GM21737 (cell line): ENCODE results near the gene HCST.
"Not testable (repeated sequence)": the region's sequence is repeated elsewhere in the genome, so short reads cannot be mapped to it uniquely, and the experiment has no call there.

Experiments
- ATAC-seq: cut with Tn5 transposase; IDR thresholded peaks from one replicate; pipeline ENCODE4 v1.9.1; 2021; ENCODE audit warnings: mild to moderate bottlenecking, moderate library complexity; ENCODE audit not compliant: unreplicated experiment

Gene HCST

DNA sequence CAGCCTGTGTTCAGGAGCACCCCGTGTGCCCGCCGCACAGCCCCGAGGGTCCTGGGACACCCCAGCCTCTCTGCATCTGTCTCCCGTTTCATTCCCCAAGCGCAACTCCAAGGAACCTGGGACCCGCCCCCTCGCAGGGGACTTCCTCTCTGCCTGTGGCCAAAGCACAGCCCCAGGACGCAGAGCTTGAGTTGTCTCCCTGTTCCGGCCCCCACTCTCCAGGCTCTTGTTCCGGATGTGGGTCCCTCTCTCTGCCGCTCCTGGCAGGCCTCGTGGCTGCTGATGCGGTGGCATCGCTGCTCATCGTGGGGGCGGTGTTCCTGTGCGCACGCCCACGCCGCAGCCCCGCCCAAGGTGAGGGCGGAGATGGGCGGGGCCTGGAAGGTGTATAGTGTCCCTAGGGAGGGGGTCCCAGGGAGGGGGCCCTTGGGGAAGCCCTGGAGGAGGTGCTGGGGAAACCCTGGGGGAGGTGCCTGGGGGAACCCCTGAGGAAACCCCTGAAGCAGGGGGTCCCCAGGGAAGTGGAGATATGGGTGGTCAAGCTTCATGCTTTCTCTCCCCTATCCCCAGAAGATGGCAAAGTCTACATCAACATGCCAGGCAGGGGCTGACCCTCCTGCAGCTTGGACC is 1.3 kb downstream of the HCST start:
- peak; percentile 38 for ATAC-seq

DNA sequence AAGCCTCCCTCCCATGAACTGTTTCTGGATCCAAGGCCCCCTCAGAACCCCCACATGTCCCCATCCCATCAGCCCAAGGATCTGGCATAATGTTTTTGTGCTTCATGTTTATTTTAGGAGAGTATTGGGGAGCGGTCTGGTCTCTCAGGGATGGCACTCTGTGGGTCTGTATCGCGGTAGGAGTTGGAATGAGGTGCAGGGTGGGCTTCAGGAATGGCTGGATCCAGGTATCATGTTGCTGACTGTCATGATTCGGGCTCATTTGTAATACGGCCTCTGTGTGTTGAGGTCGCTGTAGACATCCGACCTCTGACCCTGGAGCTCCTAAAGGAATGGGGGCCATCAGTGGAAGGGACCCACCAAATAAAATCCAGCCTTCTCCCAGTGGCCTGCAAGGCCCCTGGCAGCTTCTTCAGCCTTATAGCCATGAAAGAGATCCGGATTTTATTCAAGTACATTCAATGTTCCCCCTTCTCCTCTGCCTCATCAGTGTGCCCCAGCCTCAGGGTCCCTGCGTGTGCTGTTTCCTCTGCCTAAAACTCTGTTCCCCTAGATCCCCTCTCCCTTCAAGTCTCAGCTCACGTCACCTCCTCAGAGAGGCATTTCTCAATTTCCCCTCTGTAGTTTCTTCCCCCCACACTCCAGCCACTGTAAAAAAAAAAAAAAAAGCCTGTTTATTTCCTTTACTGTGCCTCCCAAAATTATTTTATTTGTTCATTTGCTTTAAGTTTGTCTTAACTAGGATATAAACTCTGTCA is 2.2 kb downstream of the HCST start:
- no peak for ATAC-seq

- no peak for ATAC-seq
Observed at GRCh38 chr19:35905178-35905727, 2.9 kb downstream of the HCST start.

- no peak for ATAC-seq
Observed at GRCh38 chr19:35907377-35907745, 5.0 kb downstream of the HCST start.

DNA sequence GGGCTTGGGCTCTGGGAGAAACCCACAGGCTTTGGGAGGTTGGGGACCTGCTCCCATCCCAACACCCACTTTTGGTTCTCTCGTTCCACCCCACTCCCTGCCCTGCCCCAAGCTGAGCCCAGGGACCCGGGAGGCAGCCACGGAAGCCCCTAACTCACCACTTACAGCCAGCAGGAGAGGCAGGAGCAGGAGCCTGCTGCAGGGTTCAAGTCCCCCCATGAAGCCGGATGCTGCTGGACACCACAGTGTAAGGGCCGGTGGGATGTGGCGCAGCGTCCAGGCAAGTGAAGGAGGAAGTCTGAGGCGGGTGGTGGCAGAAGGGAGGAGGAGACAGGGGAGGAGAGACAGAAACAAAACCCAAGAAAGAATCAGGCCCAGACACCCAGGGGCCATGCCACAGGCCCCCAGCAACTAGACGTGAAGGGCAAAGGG is 5.7 kb downstream of the HCST start, which contains the start of gene TYROBP:
Gene TYROBP, minus strand, starts transcription at position 286 of the 432 bp plus-strand sequence. Its CDS starts 67 bp downstream, at position 219.
- no peak for ATAC-seq

DNA sequence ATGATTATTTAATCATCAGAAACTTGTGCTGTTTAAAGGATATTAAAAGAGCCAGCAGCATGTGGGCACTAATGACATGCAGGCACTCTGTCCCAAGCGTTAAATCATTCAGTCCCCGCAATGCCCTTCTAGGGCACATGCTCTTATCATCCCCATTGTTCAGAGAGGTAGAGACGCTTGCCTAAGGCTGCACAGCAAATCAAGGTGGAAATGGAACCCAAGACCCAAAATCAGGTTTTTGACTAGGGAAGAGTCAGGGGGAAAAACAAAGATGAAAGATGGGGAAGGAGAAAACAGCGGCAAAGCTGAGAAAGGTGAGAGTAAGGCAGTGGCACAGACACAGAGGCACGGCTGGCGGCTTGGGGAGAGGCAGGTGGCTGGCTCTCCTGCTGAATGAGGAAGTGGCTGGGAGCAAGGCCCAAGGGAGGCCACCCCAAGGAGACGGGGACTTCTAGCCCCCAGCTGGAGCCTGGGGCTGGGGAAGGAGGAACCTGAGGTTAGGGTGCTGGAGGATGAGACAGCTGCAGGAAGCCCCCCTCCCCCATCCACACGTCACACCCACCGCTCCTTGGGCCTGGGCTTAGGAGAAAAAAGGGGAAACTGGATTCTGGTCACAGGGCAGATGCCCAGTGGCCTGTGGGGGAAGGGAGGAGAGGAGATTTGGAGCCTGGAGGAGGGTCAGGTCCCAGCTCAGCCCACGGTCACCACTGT is 6.8 kb downstream of the HCST start:
- peak; percentile 45 for ATAC-seq

DNA sequence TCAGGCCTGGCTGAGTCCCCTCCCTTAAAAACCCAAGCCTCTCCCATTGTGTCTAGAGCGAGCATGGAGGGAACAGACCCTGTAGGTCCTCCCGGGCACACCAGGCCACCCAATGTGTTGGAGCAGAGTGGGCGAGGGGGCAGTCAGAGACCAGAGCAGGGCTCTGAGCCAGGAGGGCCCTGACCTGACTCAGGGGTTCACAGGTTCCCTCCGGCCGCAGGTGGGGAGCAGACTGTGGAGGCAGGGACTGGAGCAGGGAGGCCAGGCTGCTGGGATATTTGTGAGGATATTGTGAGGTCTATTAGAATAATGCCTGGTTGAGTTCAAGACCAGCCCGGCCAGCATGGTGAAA is 7.3 kb downstream of the HCST start:
- no peak for ATAC-seq

GRCh38 chr19:35910355-35910754 is 8.0 kb downstream of the HCST start:
- not testable (repeated sequence) for ATAC-seq

DNA sequence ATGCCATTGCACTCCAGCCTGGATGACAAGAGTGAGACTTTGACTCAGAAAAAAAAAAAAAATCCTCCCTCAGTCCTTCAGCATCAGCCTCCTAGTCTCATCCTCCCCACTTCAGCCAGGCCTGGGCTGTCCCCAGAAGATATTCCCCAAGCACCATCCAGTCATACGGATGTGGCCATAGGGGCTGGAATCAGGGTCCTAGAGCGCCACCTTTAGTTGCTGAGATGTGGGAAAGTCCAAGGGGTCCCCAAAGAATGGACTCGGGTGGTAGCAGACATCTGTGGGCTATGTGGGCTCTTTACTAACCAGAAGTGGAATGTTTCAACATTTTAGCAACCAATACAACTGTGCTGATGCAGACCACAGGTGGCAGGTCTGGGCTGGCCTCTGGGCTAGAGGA is 8.8 kb downstream of the HCST start:
- ATAC-seq: no peak

DNA sequence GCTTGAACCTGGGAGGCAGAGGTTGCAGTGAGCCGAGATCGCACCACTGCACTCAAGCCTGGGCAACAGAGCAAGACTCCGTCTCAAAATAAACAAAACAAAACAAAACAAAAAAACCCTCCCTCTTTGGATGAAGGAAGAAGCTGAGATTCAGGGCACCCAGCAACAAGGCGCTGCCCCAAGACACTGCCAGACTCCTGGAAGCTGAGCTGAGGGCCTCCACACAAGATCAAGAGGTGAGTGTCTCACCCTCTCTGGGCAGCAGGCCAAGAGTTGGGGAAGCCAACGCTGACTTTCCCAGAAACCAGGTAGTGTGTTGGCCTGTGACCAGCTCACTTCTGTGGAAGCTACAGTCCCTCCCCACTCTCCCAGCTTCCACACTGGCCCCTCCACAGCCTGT is 9.5 kb downstream of the HCST start:
- no peak for ATAC-seq

DNA sequence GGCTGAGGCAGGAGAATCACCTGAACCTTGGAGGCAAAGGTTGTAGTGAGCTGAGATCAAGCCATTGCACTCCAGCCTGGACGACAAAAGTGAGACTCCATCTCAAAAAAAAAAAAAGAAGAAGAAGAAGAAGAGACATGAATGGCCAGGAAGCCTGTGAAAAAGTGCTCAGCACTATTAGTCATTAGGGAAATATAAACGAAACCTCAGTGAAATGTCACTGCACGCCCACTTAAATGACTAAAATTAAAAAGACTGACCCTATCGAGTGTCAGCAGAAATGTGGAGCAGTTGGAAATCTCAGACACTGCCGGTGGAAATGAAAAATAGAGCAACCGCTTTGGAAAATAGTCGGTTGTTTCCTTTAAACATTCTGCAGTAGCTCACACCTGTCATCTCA is 11.3 kb downstream of the HCST start:
- ATAC-seq: no peak

- no peak for ATAC-seq
Observed at GRCh38 chr19:35915443-35915842, 13.1 kb downstream of the HCST start.

GRCh38 chr19:35919306-35919705 is 17.0 kb downstream of the HCST start:
- ATAC-seq: no peak

DNA sequence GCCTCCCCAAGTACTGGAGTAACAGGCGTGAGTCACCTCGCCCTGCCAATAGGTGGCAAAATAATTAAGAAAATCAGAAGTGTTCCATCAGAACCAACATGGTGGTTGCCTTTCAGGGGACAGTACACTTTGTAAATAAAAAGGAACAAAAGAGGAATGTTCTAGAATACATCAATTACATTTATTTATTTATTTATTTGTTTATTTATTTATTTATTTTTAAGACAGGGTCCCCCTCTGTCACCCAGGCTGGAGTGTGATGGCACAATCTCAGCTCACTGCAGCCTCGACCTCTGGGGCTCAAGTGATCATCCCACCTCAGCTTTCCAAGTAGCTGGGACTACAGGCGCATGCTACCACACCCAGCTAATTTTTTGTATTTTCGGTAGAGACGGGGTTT is 18.7 kb downstream of the HCST start:
- ATAC-seq: no peak

- no peak for ATAC-seq
Observed at GRCh38 chr19:35925501-35925900, 23.2 kb downstream of the HCST start.

DNA sequence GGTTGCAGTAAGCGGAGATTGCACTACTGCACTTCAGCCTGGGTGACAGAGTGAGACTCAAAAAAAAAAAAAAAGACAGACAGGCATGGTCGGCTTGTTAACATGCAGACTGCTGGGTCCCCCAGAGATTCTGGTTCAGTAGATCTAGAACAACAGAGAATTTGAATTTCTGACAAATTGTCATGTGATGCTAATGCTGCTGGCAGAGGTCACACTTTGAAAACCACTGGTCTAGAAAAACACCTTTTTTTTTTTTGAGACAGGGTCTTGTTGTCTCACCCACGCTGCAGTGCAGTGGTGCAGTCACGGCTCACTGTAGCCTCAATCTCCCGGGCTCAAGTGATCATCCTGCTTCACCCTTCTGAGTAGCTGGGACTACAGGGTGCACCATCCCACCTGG is 26.2 kb downstream of the HCST start:
- no peak for ATAC-seq

- ATAC-seq: no peak
Observed at GRCh38 chr19:35929876-35930275, 27.5 kb downstream of the HCST start.

GRCh38 chr19:35931161-35931873 is 29.0 kb downstream of the HCST start:
- peak; percentile 92 for ATAC-seq

DNA sequence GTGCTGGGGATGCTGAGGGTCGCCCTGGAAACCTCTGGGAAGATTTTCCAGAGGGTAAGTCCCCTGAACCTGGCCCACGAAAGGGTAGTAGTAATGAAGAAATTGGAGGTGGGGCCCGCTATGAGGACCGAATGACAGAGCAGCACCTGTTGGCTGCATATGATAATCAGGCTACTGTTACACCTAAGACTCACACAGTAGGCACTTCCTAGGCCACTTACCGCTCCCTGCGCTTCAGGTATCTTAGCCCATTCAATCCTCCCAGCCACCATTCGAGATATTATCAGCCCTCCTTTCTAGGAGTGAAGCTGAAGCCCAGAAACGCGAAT is 29.5 kb downstream of the HCST start:
- no peak for ATAC-seq

DNA sequence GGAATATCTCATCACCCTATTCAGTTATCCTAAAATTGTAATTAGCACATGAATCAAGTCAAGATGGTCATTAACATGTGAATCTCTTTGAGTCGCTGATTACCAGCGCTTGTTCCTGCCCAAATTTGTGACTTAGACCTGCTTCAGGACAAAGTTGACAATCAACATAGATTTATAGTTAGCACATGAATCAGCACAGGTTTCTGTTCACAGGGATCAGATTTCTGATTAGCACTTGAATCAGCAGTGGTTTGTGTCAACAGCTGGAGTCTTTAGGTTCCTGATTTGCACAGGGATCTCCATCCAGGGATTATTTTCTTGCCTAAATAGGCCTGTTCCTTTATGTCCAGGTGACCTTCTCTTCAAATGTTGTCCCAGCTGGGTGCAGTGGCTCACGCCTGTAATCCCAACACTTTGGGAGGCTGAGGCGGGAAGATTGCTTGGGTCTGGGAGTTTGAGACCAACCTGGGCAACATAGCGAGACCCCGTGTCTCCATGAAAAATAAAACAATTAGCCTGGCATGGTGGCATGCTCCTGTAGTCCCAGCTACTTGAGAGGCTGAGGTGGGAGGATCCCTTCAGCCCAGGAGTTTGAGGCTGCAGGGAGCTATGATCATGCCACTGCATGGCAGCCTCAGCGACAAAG is 30.1 kb downstream of the HCST start:
- ATAC-seq: no peak
